HuH-7 (cell line): ENCODE measurements around the gene ZFAND5.

Source experiments
- DNase-seq: peaks from one replicate; pipeline ENCODE4 v3.0.0; 2011; ENCODE audit warnings: low spot score

Gene ZFAND5

DNA sequence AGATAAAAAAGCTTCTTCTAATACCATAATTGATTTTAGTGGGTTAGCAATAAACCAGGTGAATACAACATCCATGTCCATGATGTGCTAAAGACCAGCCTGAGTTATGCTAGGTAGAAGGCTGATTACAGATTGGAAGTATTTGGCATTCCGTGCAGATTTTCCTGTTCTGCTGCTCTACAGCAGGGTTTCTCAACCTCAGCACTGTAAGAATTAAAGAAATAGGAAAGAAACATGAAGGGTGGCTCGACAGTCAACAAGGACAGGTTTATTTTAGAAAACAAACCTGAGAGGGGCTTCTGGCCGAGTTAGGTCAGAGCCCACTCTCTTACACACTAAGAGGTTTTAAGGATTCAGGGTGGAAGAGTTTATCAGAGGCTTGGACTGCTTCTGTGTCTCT lies 42.3 kb downstream of the ZFAND5 start:
- no peak for DNase-seq

DNA sequence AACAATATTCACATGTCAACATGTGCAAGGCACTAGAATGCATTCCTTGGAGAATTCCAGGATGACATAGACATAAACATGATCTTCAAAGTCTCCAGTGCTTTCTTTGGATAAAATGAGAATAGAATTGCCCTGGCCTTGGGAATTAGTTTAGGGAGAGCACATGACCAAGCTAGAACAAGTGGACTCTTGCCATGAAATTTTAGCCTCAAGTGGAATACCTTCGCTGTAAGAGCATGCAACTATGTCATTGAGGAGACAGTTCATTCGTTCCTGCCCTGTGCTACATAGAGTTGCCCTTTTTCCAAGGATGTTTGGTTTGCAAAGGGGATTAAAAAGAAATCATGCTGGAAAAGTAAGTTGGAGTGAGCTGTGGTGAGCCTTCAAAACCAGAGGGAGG lies 42.7 kb downstream of the ZFAND5 start:
- no peak for DNase-seq

DNA sequence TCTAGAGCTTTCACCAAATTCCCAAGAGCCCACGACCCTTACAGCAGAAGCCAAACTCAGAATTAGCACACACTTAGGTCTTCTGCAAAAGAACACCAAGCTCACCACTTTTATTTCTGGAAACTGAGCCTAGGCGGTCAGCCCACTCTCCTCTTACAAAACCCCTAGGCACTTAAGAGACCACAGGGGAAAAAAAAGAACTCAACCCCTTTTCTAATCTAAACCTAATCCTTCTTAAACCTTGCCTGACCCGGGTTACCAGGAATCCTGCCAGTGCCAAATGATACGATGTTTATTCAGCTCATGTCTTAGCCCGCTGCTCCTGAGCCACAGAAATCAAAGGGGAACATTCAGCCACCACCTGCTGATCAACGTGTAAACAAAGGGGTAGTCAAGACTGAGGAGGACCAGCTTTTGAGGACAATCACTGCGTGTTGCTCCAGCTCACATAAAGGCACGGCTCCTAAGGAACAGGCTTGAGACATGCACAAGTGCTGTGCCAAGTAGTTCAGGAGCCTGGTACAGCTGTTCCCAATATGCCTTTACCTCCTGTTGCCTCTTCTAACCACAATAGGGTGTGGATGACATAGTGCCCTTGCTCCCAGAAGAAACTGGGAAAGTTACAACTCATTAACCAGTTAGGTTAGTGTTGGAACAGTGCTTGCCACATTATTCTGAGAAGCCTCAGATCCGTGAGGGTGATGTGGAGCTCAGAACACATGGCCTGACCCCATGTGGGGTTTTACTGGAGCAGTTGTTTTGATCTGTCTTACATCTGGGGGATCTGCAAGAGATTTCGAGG lies 49.3 kb downstream of the ZFAND5 start:
- no peak for DNase-seq

DNA sequence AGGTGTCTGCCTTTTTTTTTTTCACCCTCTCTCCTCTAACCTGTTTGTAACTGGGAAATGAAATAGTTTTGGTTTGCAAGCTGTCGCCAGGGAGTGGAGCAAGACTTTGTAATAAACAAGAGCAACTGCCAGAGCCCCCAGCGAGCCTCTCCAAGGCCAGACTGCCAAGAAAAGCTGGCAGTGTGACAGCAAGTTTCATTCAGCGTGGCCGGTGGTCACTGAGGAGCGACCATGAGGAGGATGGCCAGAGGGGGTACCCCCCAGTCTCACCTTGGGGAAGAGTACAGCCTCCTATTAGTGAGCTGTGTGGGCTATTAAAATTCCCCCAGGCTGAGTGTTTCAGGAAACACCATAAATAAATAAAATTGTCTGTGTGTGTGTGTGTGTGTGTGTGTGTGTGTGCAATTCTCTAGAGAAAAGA lies 49.9 kb downstream of the ZFAND5 start:
- DNase-seq = no peak

DNA sequence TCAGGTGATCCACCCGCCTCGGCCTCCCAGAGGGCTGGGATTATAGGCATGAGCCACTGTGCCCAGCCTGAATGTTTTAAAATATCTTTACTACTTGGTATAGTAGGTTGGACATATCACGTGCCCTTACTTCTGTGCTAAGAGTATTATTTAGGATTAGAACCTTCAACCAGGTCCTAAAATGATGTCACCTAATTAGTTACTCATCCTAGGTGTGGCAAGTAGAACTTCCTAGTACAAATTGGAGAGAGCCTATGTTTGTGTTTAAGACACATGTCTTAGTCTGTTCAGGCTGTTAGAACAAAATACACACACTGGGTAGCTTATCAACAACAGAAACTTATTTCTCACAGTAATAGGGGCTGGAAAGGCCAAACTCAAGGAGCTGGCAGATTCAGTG lies 51.5 kb downstream of the ZFAND5 start:
- no peak for DNase-seq

DNA sequence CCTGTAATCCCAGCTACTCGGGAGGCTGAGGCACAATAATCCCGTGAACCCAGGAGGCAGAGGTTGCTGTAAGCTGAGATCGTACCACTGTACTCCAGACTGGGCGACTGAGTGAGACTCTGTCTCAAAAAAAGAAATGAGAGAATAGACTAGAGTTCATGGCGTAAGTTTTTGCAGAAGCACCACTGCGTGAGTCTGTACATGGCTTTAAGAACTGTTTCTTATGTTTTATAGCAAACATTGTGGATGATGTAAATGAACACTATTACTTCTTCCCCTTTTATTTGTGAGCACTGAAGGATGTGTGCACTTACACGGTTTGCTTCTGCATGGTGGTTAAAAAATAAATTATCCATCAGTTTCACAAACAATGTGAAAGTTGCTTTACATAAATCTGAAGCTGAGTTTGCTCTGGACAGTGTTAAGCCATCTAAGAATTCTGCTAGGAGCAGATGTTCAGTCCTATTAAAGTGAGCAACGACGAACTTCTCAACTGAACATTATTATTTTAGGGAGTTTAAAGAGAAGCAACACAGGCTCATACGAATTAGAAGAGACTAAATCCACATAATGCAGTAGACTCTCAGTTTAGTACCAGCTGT lies 52.5 kb downstream of the ZFAND5 start:
- DNase-seq = no peak

DNA sequence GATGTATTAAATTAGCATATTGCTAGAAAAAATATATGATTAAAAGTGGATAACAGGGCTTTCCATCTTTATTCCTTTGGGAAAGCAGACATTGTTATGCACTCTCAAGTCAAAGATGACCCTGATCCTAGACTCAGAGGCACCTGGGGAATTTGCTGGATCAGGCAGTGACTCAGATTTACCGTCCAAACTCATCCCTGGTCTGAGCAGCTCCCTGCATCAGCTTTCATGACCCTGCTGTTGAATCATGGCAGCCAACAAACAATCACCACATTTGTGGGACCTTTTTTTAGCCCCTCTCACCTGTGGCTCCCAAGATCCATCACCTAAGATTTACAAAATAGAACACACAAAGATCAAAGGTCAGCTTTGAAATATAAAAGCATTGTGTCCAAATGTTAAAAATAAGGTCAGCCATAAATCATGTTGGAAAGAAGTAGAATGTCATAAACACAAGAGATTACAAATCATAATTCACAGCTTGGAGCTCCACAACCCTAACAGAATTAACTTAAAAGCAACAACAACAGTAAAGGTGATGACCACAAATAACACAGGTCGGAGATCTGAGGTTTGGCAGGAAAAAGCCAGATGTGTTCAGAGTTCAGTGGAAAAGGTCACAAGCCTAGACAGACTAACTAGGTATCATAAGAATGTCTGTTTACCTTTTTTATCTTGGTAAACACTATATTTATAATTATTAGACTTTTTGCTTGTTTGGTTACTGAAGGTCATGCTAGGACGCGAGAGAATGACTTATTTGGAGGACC lies 55.5 kb downstream of the ZFAND5 start:
- DNase-seq = no peak

DNA sequence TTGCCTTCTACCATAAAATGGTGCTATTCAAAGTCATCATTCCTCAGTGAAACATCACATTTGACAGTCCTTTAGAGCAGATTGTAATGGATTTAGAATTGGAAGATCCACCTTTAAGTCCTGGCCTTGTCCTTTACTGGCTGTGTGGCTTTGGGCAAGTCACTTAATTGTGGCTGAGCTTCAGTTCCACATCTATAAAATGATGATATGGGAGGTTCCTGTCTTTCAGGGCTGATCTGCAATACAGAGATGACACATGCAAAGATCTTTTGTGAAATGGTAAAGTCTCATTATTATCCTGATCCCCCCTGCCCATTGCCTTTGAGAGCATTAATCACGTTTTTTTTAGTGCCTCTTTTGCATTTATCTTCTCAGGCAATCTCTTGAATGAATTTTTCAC lies 58.2 kb downstream of the ZFAND5 start:
- no peak for DNase-seq

DNA sequence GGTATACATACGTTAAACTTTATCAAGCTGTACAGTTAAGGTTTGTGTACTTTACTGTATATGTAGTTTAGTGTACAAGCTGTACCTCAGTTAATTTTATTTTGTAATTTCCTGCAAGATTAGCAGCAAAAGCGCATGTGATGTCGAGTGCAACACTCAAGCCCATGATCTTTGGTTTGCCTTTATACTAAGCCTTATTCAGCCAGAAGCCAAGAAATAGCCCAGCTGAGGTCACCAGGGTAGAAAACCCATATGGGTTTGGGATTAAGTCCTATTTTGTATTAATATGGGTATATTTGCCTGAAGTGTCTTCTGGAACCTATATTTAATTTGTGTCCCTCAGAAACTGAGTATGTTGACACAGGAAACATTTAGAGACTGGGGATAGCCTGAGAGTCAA lies 59.3 kb downstream of the ZFAND5 start:
- no peak for DNase-seq

DNA sequence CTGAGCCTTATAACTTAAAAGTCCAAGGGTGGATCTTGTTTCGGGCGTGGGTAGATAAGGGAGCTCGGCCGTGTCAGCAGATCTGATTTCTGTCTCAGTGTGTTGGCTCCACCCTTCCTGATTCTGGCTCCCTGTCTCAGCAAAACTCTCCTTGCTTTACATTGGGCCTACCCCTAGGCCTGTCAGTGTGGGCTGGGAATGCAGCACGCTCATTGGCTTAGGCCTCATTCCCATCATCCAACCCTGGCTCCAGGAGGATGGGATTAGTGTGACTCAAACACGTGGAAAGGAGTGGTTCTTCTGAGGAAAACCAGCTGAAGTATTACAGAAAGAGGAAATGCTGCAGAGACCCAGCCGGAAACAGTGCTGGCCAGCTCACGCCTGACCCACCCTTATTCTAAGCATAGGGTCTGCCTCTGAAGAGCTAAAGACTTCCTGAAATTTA lies 59.9 kb downstream of the ZFAND5 start:
- peak; percentile 66 for DNase-seq

DNA sequence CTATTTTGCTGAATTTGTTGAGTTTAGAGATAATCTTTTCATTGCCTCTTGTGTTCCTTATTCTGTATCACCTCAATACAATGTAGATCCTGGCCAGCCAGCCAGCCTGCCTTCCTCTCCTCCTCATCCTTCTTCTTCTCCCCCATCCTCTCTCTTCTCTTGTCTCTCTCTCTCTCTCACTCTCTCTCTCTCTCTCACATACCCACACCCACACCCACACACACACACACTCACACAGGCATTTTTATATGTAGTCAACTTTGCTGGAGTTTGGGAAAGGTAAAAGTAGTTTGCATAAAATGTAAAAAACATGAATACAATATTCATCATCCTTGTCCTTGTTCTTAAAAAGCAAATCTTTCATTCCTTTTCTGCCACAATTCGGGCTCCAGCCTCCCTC lies 60.5 kb downstream of the ZFAND5 start:
- DNase-seq = no peak
